Stimulated activated CD8-positive, alpha-beta memory T cell treated with anti-CD3 and anti-CD28 coated beads, Interleukin-4, amount 100 ng/mL, for 4 hours (primary cell): ENCODE data around the gene CCR5AS.

Source experiments
- DNase-seq, 2 donors: peaks; one replicate each; pipeline ENCODE4 v3.0.0-alpha.2; 2020; ENCODE audit warnings: low read depth in 2 of 2, low spot score in 1 of 2

The CCR5AS gene

DNA sequence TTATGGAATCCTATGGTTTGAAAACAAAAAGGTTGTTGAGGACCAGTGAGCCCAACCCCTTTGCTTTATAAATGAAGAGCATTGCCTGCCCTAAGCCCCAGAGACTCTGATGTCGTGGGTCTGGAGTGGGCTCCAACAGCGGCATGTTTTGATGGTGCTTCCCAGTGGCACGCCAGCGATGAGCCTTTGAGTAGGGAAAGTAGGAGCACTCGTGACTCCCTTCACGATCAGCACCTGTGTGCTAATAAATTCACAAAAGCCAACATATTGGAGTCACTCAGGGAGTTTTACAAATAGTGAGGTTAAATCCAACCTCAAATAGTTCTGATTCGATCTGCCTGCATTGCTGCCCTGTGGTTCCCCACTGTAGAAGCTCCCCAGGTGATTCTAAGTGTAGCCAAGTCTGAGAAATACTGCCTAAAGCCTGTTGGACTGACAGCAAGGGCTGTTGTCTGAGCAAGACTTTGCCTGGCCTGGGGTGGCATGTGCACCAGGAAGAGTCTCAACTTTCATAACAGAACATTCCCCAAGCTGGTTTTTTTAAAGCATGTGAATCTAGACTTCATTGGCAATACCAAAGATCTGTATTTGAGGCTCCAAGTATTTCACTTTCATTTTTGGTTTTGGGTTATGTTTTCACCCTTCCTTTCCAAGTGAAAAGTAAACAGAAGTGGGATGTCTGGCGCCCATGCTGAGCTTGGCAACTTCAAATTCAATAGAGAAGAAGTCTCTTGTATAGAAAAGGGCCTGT lies 26.2 kb downstream of the CCR5AS start:
- no peak for DNase-seq

GRCh38 chr3:46378426-46378942 lies 28.4 kb downstream of the CCR5AS start:
- DNase-seq = peak; percentile 31 to 35

DNA sequence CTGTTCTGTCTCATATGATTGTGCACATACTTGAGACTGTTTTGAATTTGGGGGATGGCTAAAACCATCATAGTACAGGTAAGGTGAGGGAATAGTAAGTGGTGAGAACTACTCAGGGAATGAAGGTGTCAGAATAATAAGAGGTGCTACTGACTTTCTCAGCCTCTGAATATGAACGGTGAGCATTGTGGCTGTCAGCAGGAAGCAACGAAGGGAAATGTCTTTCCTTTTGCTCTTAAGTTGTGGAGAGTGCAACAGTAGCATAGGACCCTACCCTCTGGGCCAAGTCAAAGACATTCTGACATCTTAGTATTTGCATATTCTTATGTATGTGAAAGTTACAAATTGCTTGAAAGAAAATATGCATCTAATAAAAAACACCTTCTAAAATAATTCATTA lies 31.1 kb downstream of the CCR5AS start:
- DNase-seq = no peak

- DNase-seq = no peak
These were observed 31.6 kb downstream of the CCR5AS start for GRCh38 chr3:46375218-46375617.

DNA sequence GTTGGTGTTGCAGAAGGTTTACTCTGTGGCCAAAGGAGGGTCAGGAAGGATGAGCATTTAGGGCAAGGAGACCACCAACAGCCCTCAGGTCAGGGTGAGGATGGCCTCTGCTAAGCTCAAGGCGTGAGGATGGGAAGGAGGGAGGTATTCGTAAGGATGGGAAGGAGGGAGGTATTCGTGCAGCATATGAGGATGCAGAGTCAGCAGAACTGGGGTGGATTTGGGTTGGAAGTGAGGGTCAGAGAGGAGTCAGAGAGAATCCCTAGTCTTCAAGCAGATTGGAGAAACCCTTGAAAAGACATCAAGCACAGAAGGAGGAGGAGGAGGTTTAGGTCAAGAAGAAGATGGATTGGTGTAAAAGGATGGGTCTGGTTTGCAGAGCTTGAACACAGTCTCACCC lies 32.1 kb downstream of the CCR5AS start:
- DNase-seq = no peak

GRCh38 chr3:46372492-46373359 lies 34.1 kb downstream of the CCR5AS start:
- DNase-seq = no peak

DNA sequence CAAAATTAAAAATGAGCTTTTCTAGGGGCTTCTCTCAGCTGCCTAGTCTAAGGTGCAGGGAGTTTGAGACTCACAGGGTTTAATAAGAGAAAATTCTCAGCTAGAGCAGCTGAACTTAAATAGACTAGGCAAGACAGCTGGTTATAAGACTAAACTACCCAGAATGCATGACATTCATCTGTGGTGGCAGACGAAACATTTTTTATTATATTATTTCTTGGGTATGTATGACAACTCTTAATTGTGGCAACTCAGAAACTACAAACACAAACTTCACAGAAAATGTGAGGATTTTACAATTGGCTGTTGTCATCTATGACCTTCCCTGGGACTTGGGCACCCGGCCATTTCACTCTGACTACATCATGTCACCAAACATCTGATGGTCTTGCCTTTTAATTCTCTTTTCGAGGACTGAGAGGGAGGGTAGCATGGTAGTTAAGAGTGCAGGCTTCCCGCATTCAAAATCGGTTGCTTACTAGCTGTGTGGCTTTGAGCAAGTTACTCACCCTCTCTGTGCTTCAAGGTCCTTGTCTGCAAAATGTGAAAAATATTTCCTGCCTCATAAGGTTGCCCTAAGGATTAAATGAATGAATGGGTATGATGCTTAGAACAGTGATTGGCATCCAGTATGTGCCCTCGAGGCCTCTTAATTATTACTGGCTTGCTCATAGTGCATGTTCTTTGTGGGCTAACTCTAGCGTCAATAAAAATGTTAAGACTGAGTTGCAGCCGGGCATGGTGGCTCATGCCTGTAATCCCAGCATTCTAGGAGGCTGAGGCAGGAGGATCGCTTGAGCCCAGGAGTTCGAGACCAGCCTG lies 35.1 kb downstream of the CCR5AS start:
- no peak for DNase-seq

GRCh38 chr3:46370839-46371518 lies 35.9 kb downstream of the CCR5AS start, which contains the start of gene CCR5:
TSS of gene CCR5 (plus strand) at chr3:46370946. CDS start at chr3:46372903, 1,957 bp downstream.
- no peak for DNase-seq

DNA sequence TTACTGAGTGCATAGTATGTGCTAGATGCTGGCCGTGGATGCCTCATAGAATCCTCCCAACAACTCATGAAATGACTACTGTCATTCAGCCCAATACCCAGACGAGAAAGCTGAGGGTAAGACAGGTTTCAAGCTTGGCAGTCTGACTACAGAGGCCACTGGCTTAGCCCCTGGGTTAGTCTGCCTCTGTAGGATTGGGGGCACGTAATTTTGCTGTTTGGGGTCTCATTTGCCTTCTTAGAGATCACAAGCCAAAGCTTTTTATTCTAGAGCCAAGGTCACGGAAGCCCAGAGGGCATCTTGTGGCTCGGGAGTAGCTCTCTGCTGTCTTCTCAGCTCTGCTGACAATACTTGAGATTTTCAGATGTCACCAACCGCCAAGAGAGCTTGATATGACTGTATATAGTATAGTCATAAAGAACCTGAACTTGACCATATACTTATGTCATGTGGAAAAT lies 37.2 kb downstream of the CCR5AS start:
- DNase-seq = no peak

DNA sequence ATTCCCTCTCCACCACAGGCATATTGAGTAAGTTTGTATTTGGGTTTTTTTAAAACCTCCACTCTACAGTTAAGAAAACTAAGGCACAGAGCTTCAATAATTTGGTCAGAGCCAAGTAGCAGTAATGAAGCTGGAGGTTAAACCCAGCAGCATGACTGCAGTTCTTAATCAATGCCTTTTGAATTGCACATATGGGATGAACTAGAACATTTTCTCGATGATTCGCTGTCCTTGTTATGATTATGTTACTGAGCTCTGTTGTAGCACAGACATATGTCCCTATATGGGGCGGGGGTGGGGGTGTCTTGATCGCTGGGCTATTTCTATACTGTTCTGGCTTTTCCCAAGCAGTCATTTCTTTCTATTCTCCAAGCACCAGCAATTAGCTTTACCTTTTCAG lies 37.7 kb downstream of the CCR5AS start:
- no peak for DNase-seq

GRCh38 chr3:46368569-46368968 lies 38.3 kb downstream of the CCR5AS start:
- DNase-seq = peak; percentile 36 to 40

DNA sequence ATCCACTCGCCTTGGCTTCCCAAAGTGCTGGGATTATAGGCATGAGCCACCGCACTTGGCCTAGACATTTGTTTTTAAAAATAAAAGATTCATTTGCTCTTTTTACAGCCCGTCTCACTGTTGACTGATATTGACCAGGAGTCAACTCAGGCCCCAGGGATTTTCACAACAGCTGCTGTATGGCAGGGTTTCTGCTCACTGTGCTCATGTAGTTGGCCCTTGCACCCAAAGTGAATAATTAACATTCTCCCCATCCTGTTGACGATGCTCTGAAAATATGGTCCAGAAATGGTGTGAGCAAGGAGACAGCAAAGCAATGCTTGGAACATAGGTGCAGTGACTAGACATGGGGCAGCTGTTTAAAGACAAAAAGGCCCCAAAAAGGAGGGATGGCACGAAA lies 39.1 kb downstream of the CCR5AS start:
- no peak for DNase-seq

DNA sequence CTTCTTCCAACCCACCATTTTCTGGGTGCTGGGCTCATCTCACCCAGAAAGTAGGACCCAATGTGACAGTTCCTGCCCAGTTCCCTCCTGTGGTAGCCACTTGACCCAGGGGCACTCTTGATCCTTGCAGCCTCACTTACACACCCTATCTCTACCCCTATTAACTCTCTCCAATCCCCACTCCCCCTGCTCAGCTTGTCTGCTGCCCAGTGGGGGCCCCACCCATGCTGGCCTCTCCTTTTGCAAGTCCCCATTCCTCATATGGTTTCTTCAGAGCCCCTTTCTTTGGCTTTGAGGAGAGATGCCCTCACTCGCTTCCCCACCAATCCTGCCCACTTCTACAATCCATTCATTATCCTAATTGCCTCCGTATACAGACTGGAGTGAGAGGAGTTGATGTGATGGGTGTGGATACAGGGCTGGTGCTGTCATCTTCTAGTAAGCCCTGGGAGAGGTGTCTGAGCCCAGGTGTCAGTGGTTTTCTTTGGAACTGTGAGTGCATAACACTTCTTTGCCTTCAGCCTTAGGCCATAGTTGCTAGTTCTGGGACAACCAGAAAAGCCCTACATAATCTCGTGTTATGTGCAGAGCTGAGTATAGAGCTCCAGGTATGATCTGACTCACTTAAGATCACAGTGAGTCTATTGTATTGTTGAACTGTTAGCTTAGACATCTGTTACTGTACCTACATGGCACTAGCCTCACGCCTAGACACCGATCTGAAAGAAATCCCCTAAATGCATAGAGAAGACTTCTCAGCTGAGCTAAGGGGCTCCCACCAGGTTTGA lies 40.9 kb downstream of the CCR5AS start:
- DNase-seq = no peak

- no peak for DNase-seq
These were observed 41.8 kb downstream of the CCR5AS start for GRCh38 chr3:46365041-46365440.

- no peak for DNase-seq
These were observed 45.2 kb downstream of the CCR5AS start for GRCh38 chr3:46361408-46362283.

- no peak for DNase-seq
These were observed 46.0 kb downstream of the CCR5AS start for GRCh38 chr3:46360907-46361306.

DNA sequence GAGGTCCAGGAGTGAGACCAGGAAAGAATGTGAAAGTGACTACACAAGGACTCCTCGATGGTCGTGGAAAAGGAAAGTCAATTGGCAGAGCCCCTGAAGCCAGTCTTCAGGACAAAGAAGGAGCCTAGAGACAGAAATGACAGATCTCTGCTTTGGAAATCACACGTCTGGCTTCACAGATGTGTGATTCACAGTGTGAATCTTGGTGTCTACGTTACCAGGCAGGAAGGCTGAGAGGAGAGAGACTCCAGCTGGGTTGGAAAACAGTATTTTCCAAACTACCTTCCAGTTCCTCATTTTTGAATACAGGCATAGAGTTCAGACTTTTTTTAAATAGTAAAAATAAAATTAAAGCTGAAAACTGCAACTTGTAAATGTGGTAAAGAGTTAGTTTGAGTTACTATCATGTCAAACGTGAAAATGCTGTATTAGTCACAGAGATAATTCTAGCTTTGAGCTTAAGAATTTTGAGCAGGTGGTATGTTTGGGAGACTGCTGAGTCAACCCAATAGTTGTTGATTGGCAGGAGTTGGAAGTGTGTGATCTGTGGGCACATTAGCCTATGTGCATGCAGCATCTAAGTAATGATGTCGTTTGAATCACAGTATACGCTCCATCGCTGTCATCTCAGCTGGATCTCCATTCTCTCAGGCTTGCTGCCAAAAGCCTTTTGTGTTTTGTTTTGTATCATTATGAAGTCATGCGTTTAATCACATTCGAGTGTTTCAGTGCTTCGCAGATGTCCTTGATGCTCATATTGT lies 47.0 kb downstream of the CCR5AS start:
- no peak for DNase-seq

DNA sequence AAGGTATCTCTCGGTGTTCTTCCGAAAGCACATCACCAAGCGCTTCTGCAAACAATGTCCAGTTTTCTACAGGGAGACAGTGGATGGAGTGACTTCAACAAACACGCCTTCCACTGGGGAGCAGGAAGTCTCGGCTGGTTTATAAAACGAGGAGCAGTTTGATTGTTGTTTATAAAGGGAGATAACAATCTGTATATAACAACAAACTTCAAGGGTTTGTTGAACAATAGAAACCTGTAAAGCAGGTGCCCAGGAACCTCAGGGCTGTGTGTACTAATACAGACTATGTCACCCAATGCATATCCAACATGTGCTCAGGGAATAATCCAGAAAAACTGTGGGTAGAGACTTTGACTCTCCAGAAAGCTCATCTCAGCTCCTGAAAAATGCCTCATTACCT lies 48.4 kb downstream of the CCR5AS start:
- no peak for DNase-seq
